GM19099 (cell line): Measurements from ENCODE around the gene RUVBL1.

Experiments used
- POLR2A ChIP-seq: IDR thresholded peaks from 3 replicates; pipeline ENCODE4 v1.6.1; 2011; ENCODE audit warnings: low read depth; ENCODE audit not compliant: insufficient read length; ENCODE audit errors: extremely low read depth

The RUVBL1 gene

GRCh38 chr3:128103136-128103676, 20.4 kb downstream of the RUVBL1 start:
- TF ChIP-seq POLR2A = no peak

- TF ChIP-seq POLR2A = no peak
Observed at GRCh38 chr3:128100638-128101037, 23.0 kb downstream of the RUVBL1 start.

GRCh38 chr3:128100161-128100560, 23.5 kb downstream of the RUVBL1 start:
- no peak for TF ChIP-seq POLR2A

GRCh38 chr3:128098234-128098633, 25.4 kb downstream of the RUVBL1 start:
- no peak for TF ChIP-seq POLR2A

GRCh38 chr3:128095222-128095703, 28.3 kb downstream of the RUVBL1 start:
- no peak for TF ChIP-seq POLR2A

GRCh38 chr3:128094295-128095151, 29.1 kb downstream of the RUVBL1 start:
- no peak for TF ChIP-seq POLR2A

- no peak for TF ChIP-seq POLR2A
Observed at GRCh38 chr3:128091586-128091985, 32.0 kb downstream of the RUVBL1 start.

- no peak for TF ChIP-seq POLR2A
Observed at GRCh38 chr3:128089135-128089534, 34.5 kb downstream of the RUVBL1 start.

- TF ChIP-seq POLR2A = no peak
Observed at GRCh38 chr3:128084675-128085021, 39.0 kb downstream of the RUVBL1 start.

GRCh38 chr3:128083980-128084674, 39.5 kb downstream of the RUVBL1 start:
- TF ChIP-seq POLR2A = no peak

GRCh38 chr3:128083396-128083795, 40.2 kb downstream of the RUVBL1 start:
- TF ChIP-seq POLR2A = no peak

- TF ChIP-seq POLR2A = no peak
Observed at GRCh38 chr3:128082546-128082945, 41.1 kb downstream of the RUVBL1 start.

- no peak for TF ChIP-seq POLR2A
Observed at GRCh38 chr3:128081846-128082245, 41.8 kb downstream of the RUVBL1 start.

GRCh38 chr3:128081226-128081625, 42.4 kb downstream of the RUVBL1 start:
- no peak for TF ChIP-seq POLR2A

GRCh38 chr3:128080323-128081080, 43.1 kb downstream of the RUVBL1 start:
- TF ChIP-seq POLR2A = no peak

- no peak for TF ChIP-seq POLR2A
Observed at GRCh38 chr3:128079823-128080222, 43.8 kb downstream of the RUVBL1 start.

GRCh38 chr3:128078875-128079274, 44.7 kb downstream of the RUVBL1 start:
- TF ChIP-seq POLR2A = no peak
